WTC11 (cell line): ENCODE results near the gene CEACAM16. TPM values are rescaled to one million over a fixed set of nuclear protein-coding genes. Genes with fewer than 3 reads are reported as not detected.

ENCODE experiments used
- ATAC-seq: fragments of 200-7000 bp; cut with Tn5 transposase; 2 replicates; pipeline ENCODE4 v1.10.0; 2021; ENCODE audit warnings: mild to moderate bottlenecking, moderate library complexity
- CTCF ChIA-PET: fragments of 300-600 bp; sonication (Branson Sonifier 250); formaldehyde crosslinking; loops from one replicate; lab custom pipeline; 2021; ENCODE audit warnings: antibody characterized with exemption; lab: Charles Lee
- POLR2A ChIA-PET: fragments of 350-600 bp; sonication (Branson Sonifier 250); formaldehyde crosslinking; loops from one replicate; lab custom pipeline; 2021; ENCODE audit warnings: antibody characterized with exemption; lab: Charles Lee
- DNase-seq: peaks from one replicate; pipeline ENCODE4 v3.0.0; 2021; ENCODE audit warnings: low spot score
- H3K27ac Mint-ChIP-seq: 2 replicates; pipeline ENCODE4 v1.8.0; 2021; ENCODE audit warnings: mixed read lengths
- H3K27me3 Mint-ChIP-seq: 2 replicates; pipeline ENCODE4 v1.8.0; 2021; ENCODE audit warnings: low read depth, mild to moderate bottlenecking, moderate library complexity, mixed read lengths
- H3K36me3 Mint-ChIP-seq: 2 replicates; pipeline ENCODE4 v1.8.0; 2021; ENCODE audit warnings: mixed read lengths
- H3K4me1 Mint-ChIP-seq: 2 replicates; pipeline ENCODE4 v1.8.0; 2022; ENCODE audit warnings: mixed read lengths
- H3K4me3 Mint-ChIP-seq: 2 replicates; pipeline ENCODE4 v1.8.0; 2021; ENCODE audit warnings: mild to moderate bottlenecking, moderate library complexity, mixed read lengths
- H3K9me3 Mint-ChIP-seq: 2 replicates; pipeline ENCODE4 v1.8.0; 2021; ENCODE audit warnings: mixed read lengths
- CREB1 ChIP-seq: sonication (generic); formaldehyde crosslinking; IDR thresholded peaks from 2 replicates; pipeline ENCODE4 v1.8.0; 2023; ENCODE audit warnings: mild to moderate bottlenecking, missing genetic modification reagents
- CTCF ChIP-seq: fragments of 200-600 bp; IDR thresholded peaks from 2 replicates; pipeline ENCODE4 v1.8.0; 2022; ENCODE audit warnings: antibody characterized with exemption
- FOXK1 ChIP-seq: sonication (generic); formaldehyde crosslinking; IDR thresholded peaks from 2 replicates; pipeline ENCODE4 v1.8.0; 2022; ENCODE audit warnings: mild to moderate bottlenecking, moderate library complexity, missing genetic modification reagents
- IRF1 ChIP-seq: sonication (generic); formaldehyde crosslinking; IDR thresholded peaks from 2 replicates; pipeline ENCODE4 v1.8.0; 2023; ENCODE audit warnings: missing genetic modification reagents
- JAZF1 ChIP-seq: fragments of 250-450 bp; sonication (Bioruptor Pico); IDR thresholded peaks from 2 replicates; pipeline ENCODE4 v1.9.0; 2021; ENCODE audit warnings: moderate library complexity, mild to moderate bottlenecking, inconsistent platforms
- OVOL2 ChIP-seq: fragments of 250-450 bp; sonication (Bioruptor Pico); IDR thresholded peaks from 2 replicates; pipeline ENCODE4 v1.9.0; 2021; ENCODE audit warnings: mild to moderate bottlenecking, borderline replicate concordance
- PRRX2 ChIP-seq: fragments of 250-450 bp; sonication (Bioruptor Pico); IDR thresholded peaks from 2 replicates; pipeline ENCODE4 v1.8.0; 2021; ENCODE audit warnings: mild to moderate bottlenecking
- SMAD4 ChIP-seq: sonication (generic); formaldehyde crosslinking; IDR thresholded peaks from 2 replicates; pipeline ENCODE4 v1.8.0; 2022; ENCODE audit warnings: mild to moderate bottlenecking, missing genetic modification reagents
- TCF7 ChIP-seq: sonication (generic); formaldehyde crosslinking; IDR thresholded peaks from 2 replicates; pipeline ENCODE4 v1.8.0; 2022; ENCODE audit warnings: mild to moderate bottlenecking, low read depth, missing genetic modification reagents, moderate library complexity
- USF1 ChIP-seq: sonication (generic); formaldehyde crosslinking; IDR thresholded peaks from 2 replicates; pipeline ENCODE4 v1.8.0; 2022; ENCODE audit warnings: mild to moderate bottlenecking, missing genetic modification reagents
- ZBTB43 ChIP-seq: sonication (generic); formaldehyde crosslinking; IDR thresholded peaks from 2 replicates; pipeline ENCODE4 v1.8.1; 2023; ENCODE audit warnings: mild to moderate bottlenecking, missing genetic modification reagents
- ZMAT4 ChIP-seq: fragments of 250-450 bp; sonication (Bioruptor Pico); IDR thresholded peaks from 2 replicates; pipeline ENCODE4 v1.9.0; 2021; ENCODE audit warnings: mild to moderate bottlenecking
- ZNF423 ChIP-seq: fragments of 250-450 bp; sonication (Bioruptor Pico); IDR thresholded peaks from 2 replicates; pipeline ENCODE4 v2.1.2; 2022; ENCODE audit warnings: mild to moderate bottlenecking, moderate library complexity
- ZNF425 ChIP-seq: fragments of 250-450 bp; sonication (Bioruptor Pico); conservative IDR thresholded peaks from 2 replicates; pipeline ENCODE4 v1.9.0; 2021; ENCODE audit warnings: mild to moderate bottlenecking
- total RNA-seq: library from RNA; stranded (reverse); gene quantifications from 3 replicates; pipeline ENCODE4 v1.2.3, GENCODE V29; 2021

The CEACAM16 gene
- total RNA-seq, 1 experiment from 2014 or later: not detected

- Mint-ChIP-seq H3K4me1 (peaks cover 5% of the 10 kb centered on the region), H3K27ac (no peak overlapping the region), H3K9me3 (no peaks in the 10 kb centered on the region), H3K27me3 (peaks cover 3% of the 10 kb centered on the region; the same call in 1 of the 2 replicates), H3K4me3 (no peak overlapping the region), H3K36me3 (no peaks in the 10 kb centered on the region)
- ChIA-PET CTCF (interaction anchor here (1.3 to 2.5 kb wide), 5 partner anchors 13 to 144 kb away, joined by 3 to 11 read pairs (median 9); partner anchors contain the start of gene NECTIN2), POLR2A (interaction anchor here (0.6 kb wide), 1 partner anchor 47 kb away, joined by 6 read pairs; no protein-coding TSS in a partner anchor)
- ATAC-seq (no peak), DNase-seq (no peak)
- TF ChIP-seq ZNF425 (CRISPR knock-in tag) (no peak), ZNF423 (CRISPR knock-in tag) (no peak), TCF7 (CRISPR knock-in tag) (no peak), CTCF (no peak), PRRX2 (no peak), FOXK1 (CRISPR knock-in tag) (no peak), USF1 (no peak), CREB1 (CRISPR knock-in tag) (no peak)
Measured at GRCh38 chr19:44702551-44703176, 3.7 kb downstream of the CEACAM16 start.

GRCh38 chr19:44703336-44704078 lies 4.6 kb downstream of the CEACAM16 start:
- Mint-ChIP-seq H3K36me3 (no peaks in the 10 kb centered on the region), H3K4me3 (no peak overlapping the region), H3K27me3 (no peaks in the 10 kb centered on the region; the same call in 1 of the 2 replicates), H3K9me3 (no peaks in the 10 kb centered on the region), H3K27ac (no peak overlapping the region), H3K4me1 (no peaks in the 10 kb centered on the region; the same call in 1 of the 2 replicates)
- ATAC-seq (no peak), DNase-seq (no peak)
- POLR2A ChIA-PET: interaction anchor here (0.6 kb wide), 1 partner anchor 48 kb away, joined by 6 read pairs; no protein-coding TSS in a partner anchor
- CTCF ChIA-PET: interaction anchor here (1.3 to 2.5 kb wide), 4 partner anchors 14 to 143 kb away, joined by 3 to 9 read pairs (median 7); partner anchors contain the start of gene NECTIN2
- TF ChIP-seq ZBTB43 (CRISPR knock-in tag): no peak
- TF ChIP-seq SMAD4 (CRISPR knock-in tag): no peak
- TF ChIP-seq ZNF423 (CRISPR knock-in tag): no peak

- H3K27me3 Mint-ChIP-seq: no peaks in the 10 kb centered on the region; the same call in 1 of the 2 replicates
- H3K36me3 Mint-ChIP-seq: no peaks in the 10 kb centered on the region
- ATAC-seq: no peak
- H3K4me1 Mint-ChIP-seq: no peaks in the 10 kb centered on the region; the same call in 1 of the 2 replicates
- H3K4me3 Mint-ChIP-seq: no peak overlapping the region
- no peak overlapping the region for H3K27ac Mint-ChIP-seq
- POLR2A ChIA-PET: no interaction called here
- H3K9me3 Mint-ChIP-seq: no peaks in the 10 kb centered on the region
- DNase-seq: no peak
- no peak for TF ChIP-seq OVOL2 (CRISPR knock-in tag)
- no peak for TF ChIP-seq IRF1 (CRISPR knock-in tag)
- TF ChIP-seq JAZF1 (CRISPR knock-in tag): no peak
- no peak for TF ChIP-seq ZMAT4 (CRISPR knock-in tag)
- TF ChIP-seq, all 79 proteins: peak for 0
- CTCF ChIA-PET: interaction anchor here (2.8 kb wide), 1 partner anchor 66 kb away, joined by 10 read pairs; no protein-coding TSS in a partner anchor
Measured at GRCh38 chr19:44704982-44705381, 6.0 kb downstream of the CEACAM16 start.
